SJCRH30 (cell line): ENCODE measurements around the gene SMARCB1. TPM values are rescaled to one million over a fixed set of nuclear protein-coding genes. Genes with fewer than 3 reads are reported as not detected.

Experiments
- DNase-seq, 2 experiments: peaks; one replicate each; pipeline ENCODE4 v3.0.0-alpha.2; 2015 to 2020
- H3K27ac ChIP-seq: fragments of 250-450 bp; sonication (Bioruptor Pico); 2 replicates; pipeline ENCODE4 v1.5.1; 2020; ENCODE audit warnings: mild to moderate bottlenecking, moderate library complexity
- H3K27me3 ChIP-seq: fragments of 250-450 bp; sonication (Bioruptor Pico); 2 replicates; pipeline ENCODE4 v1.5.1; 2020; ENCODE audit warnings: mild to moderate bottlenecking, moderate library complexity
- H3K36me3 ChIP-seq: fragments of 250-450 bp; sonication (Bioruptor Pico); 2 replicates; pipeline ENCODE4 v1.5.1; 2020; ENCODE audit warnings: mild to moderate bottlenecking, moderate library complexity
- H3K4me1 ChIP-seq: fragments of 250-450 bp; sonication (Bioruptor Pico); 2 replicates; pipeline ENCODE4 v1.5.1; 2020; ENCODE audit warnings: mild to moderate bottlenecking, moderate library complexity
- H3K4me3 ChIP-seq: fragments of 250-450 bp; sonication (Bioruptor Pico); 2 replicates; pipeline ENCODE4 v1.5.1; 2020; ENCODE audit warnings: mild to moderate bottlenecking, moderate library complexity
- H3K9me3 ChIP-seq: fragments of 250-450 bp; sonication (Bioruptor Pico); replicated peaks from 2 replicates; pipeline ENCODE4 v1.5.1; 2020; ENCODE audit warnings: mild to moderate bottlenecking, moderate library complexity
- total RNA-seq: library from RNA; depleted of rRNA; stranded (reverse); fragments of >200 nt; shearing (Covaris generic); gene quantifications from 2 replicates; pipeline ENCODE4 v1.2.3, GENCODE V29; 2014

SMARCB1 gene
- total RNA-seq, 1 experiment from 2014 or later = 119 TPM

GRCh38 chr22:23822101-23822671, 35.4 kb downstream of the SMARCB1 start:
- Histone ChIP-seq H3K4me3 (no peak overlapping the region), H3K9me3 (no peaks in the 10 kb centered on the region), H3K27ac (no peak overlapping the region), H3K27me3 (no peaks in the 10 kb centered on the region), H3K4me1 (no peaks in the 10 kb centered on the region), H3K36me3 (peaks cover 83% of the 10 kb centered on the region)
- no peak for DNase-seq

- H3K27ac ChIP-seq = no peak overlapping the region
- H3K9me3 ChIP-seq = no peaks in the 10 kb centered on the region
- DNase-seq = no peak
- H3K4me3 ChIP-seq = no peak overlapping the region
- peaks cover 75% of the 10 kb centered on the region for H3K36me3 ChIP-seq
- H3K27me3 ChIP-seq = no peaks in the 10 kb centered on the region
- H3K4me1 ChIP-seq = no peaks in the 10 kb centered on the region
Measured at GRCh38 chr22:23823331-23823791, 36.6 kb downstream of the SMARCB1 start.

GRCh38 chr22:23824476-23825245, 37.9 kb downstream of the SMARCB1 start:
- Histone ChIP-seq H3K36me3 (peaks cover 79% of the 10 kb centered on the region), H3K27me3 (no peaks in the 10 kb centered on the region), H3K4me1 (no peaks in the 10 kb centered on the region), H3K4me3 (no peak overlapping the region), H3K9me3 (no peaks in the 10 kb centered on the region), H3K27ac (no peak overlapping the region)
- DNase-seq = no peak

GRCh38 chr22:23825246-23825905, 38.6 kb downstream of the SMARCB1 start:
- H3K36me3 ChIP-seq = peaks cover 78% of the 10 kb centered on the region
- no peaks in the 10 kb centered on the region for H3K9me3 ChIP-seq
- H3K4me3 ChIP-seq = no peak overlapping the region
- no peak for DNase-seq
- no peak overlapping the region for H3K27ac ChIP-seq
- no peaks in the 10 kb centered on the region for H3K27me3 ChIP-seq
- no peaks in the 10 kb centered on the region for H3K4me1 ChIP-seq

- no peaks in the 10 kb centered on the region for H3K4me1 ChIP-seq
- peaks cover 74% of the 10 kb centered on the region for H3K36me3 ChIP-seq
- H3K9me3 ChIP-seq = no peaks in the 10 kb centered on the region
- DNase-seq = no peak
- no peak overlapping the region for H3K27ac ChIP-seq
- H3K27me3 ChIP-seq = no peaks in the 10 kb centered on the region
- no peak overlapping the region for H3K4me3 ChIP-seq
Measured at GRCh38 chr22:23826510-23827350, 40.0 kb downstream of the SMARCB1 start.

- Histone ChIP-seq H3K27ac (no peak overlapping the region), H3K4me1 (no peaks in the 10 kb centered on the region; the same call in 1 of the 2 replicates), H3K4me3 (no peak overlapping the region), H3K9me3 (no peaks in the 10 kb centered on the region), H3K36me3 (peaks cover 69% of the 10 kb centered on the region), H3K27me3 (no peaks in the 10 kb centered on the region)
- no peak for DNase-seq
Measured at GRCh38 chr22:23827351-23827995, 40.7 kb downstream of the SMARCB1 start.

GRCh38 chr22:23828800-23829680, 42.3 kb downstream of the SMARCB1 start:
- Histone ChIP-seq H3K27me3 (no peaks in the 10 kb centered on the region), H3K9me3 (no peaks in the 10 kb centered on the region), H3K4me3 (no peak overlapping the region), H3K27ac (no peak overlapping the region), H3K4me1 (no peaks in the 10 kb centered on the region; the same call in 1 of the 2 replicates), H3K36me3 (peaks cover 65% of the 10 kb centered on the region)
- DNase-seq = no peak

- H3K9me3 ChIP-seq = no peaks in the 10 kb centered on the region
- H3K4me3 ChIP-seq = no peak overlapping the region
- H3K27ac ChIP-seq = no peak overlapping the region
- no peaks in the 10 kb centered on the region; the same call in 1 of the 2 replicates for H3K4me1 ChIP-seq
- no peaks in the 10 kb centered on the region for H3K27me3 ChIP-seq
- DNase-seq = no peak
- H3K36me3 ChIP-seq = peaks cover 61% of the 10 kb centered on the region
Measured at GRCh38 chr22:23829845-23830372, 43.1 kb downstream of the SMARCB1 start.

GRCh38 chr22:23831261-23831660, 44.5 kb downstream of the SMARCB1 start:
- H3K4me3 ChIP-seq = no peak overlapping the region
- H3K4me1 ChIP-seq = no peaks in the 10 kb centered on the region; the same call in 1 of the 2 replicates
- peaks cover 66% of the 10 kb centered on the region for H3K36me3 ChIP-seq
- no peaks in the 10 kb centered on the region for H3K9me3 ChIP-seq
- DNase-seq = no peak
- no peak overlapping the region for H3K27ac ChIP-seq
- no peaks in the 10 kb centered on the region for H3K27me3 ChIP-seq

GRCh38 chr22:23831781-23832180, 45.0 kb downstream of the SMARCB1 start:
- no peaks in the 10 kb centered on the region for H3K9me3 ChIP-seq
- H3K27me3 ChIP-seq = no peaks in the 10 kb centered on the region
- H3K4me3 ChIP-seq = no peak overlapping the region
- no peaks in the 10 kb centered on the region; the same call in 1 of the 2 replicates for H3K4me1 ChIP-seq
- H3K36me3 ChIP-seq = peaks cover 67% of the 10 kb centered on the region
- no peak overlapping the region for H3K27ac ChIP-seq
- DNase-seq = no peak

GRCh38 chr22:23832226-23833016, 45.7 kb downstream of the SMARCB1 start:
- Histone ChIP-seq H3K36me3 (peaks cover 65% of the 10 kb centered on the region), H3K4me1 (no peaks in the 10 kb centered on the region; the same call in 1 of the 2 replicates), H3K9me3 (no peaks in the 10 kb centered on the region), H3K4me3 (no peak overlapping the region), H3K27ac (no peak overlapping the region), H3K27me3 (no peaks in the 10 kb centered on the region)
- DNase-seq = no peak

GRCh38 chr22:23833017-23833751, 46.4 kb downstream of the SMARCB1 start:
- Histone ChIP-seq H3K27ac (no peak overlapping the region), H3K36me3 (peaks cover 72% of the 10 kb centered on the region), H3K4me3 (no peak overlapping the region), H3K4me1 (no peaks in the 10 kb centered on the region; the same call in 1 of the 2 replicates), H3K27me3 (no peaks in the 10 kb centered on the region), H3K9me3 (no peaks in the 10 kb centered on the region)
- no peak for DNase-seq
